Peyer's patch (tissue), 4 donors: Measurements from ENCODE around the gene CCDC150.

Experiments
- CTCF ChIP-seq, 6 experiments: fragments of 450-650 bp in 4 of 6; fragments of 200-600 bp in 2 of 6; sonication (generic) in 1 of 6; IDR thresholded peaks; one replicate each; pipeline ENCODE4 v1.5.1; 2017 to 2019; ENCODE audit warnings: antibody characterized with exemption in 6 of 6, mild to moderate bottlenecking in 3 of 6, moderate library complexity in 1 of 6
- POLR2A ChIP-seq, 2 donors: fragments of 450-650 bp; IDR thresholded peaks; one replicate each; pipeline ENCODE4 v1.5.1; 2017; ENCODE audit warnings: antibody characterized with exemption in 2 of 2, mild to moderate bottlenecking in 2 of 2, moderate library complexity in 2 of 2

DNA sequence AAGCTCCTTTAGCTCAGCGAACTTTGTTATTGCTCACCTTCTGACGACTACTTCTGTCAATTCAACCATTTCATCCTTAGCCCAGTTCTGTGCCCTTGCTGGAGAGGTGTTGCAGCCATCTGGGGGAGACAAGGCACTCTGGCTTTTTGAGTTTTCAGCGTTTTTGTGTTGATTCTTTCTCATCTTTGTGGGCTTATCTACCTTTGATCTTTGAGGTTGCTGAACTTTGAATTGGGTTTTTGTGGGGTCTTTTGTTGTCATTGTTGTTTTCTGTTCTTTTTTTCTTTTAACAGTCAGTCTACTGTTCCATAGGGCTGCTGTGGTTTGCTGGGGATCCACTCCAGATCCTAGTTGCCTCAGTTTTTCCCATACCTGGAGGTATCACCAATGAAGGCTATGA lies 102.7 kb downstream of the CCDC150 start:
- TF ChIP-seq CTCF (IDR thresholded peaks at IDR 0.05) (no peak), POLR2A (IDR thresholded peaks at IDR 0.05) (no peak)
